H1 (cell line): Measurements from ENCODE around the gene SURF2.

Experiments
- CBX5 ChIP-seq: fragments of 300-800, 300-1000 bp; sonication (generic); IDR thresholded peaks from 2 replicates; pipeline ENCODE4 v1.7.1; 2016; ENCODE audit warnings: antibody characterized with exemption, low read length, low read depth
- EZH2 ChIP-seq: fragments of 200-600 bp; sonication (generic); IDR thresholded peaks from 2 replicates; pipeline ENCODE4 v1.7.1; 2012; ENCODE audit warnings: low read depth, mild to moderate bottlenecking, moderate library complexity, low read length, inconsistent platforms; ENCODE audit not compliant: severe bottlenecking
- POLR2AphosphoS5 ChIP-seq: IDR thresholded peaks from 2 replicates; pipeline ENCODE4 v1.6.1; 2011; ENCODE audit warnings: low read depth, low read length
- RXRA ChIP-seq: IDR thresholded peaks from 2 replicates; pipeline ENCODE4 v1.6.1; 2011; ENCODE audit warnings: low read depth, mild to moderate bottlenecking, low read length, moderate library complexity; ENCODE audit not compliant: insufficient read depth
- SAP30 ChIP-seq: fragments of 300-600 bp; sonication (generic); IDR thresholded peaks from 2 replicates; pipeline ENCODE4 v1.7.1; 2012; ENCODE audit warnings: low read length, moderate library complexity, mild to moderate bottlenecking, inconsistent platforms; ENCODE audit not compliant: insufficient read depth, insufficient replicate concordance
- SP1 ChIP-seq: IDR thresholded peaks from 2 replicates; pipeline ENCODE4 v1.6.1; 2011; ENCODE audit warnings: low read depth, low read length
- SP2 ChIP-seq: IDR thresholded peaks from 2 replicates; pipeline ENCODE4 v1.6.1; 2012; ENCODE audit warnings: mild to moderate bottlenecking, low read length, inconsistent platforms
- YY1 ChIP-seq: IDR thresholded peaks from 2 replicates; pipeline ENCODE4 v1.6.1; 2011; ENCODE audit warnings: low read depth, mild to moderate bottlenecking, low read length
- TF ChIP-seq, protein P1 (sequence below), 3 experiments: IDR thresholded peaks; 1 replicate in 2 of 3; 2 replicates in 1 of 3; pipeline versions ENCODE4 v1.5.1 to v1.6.1; 2011; ENCODE audit warnings: low read length in 3 of 3, mild to moderate bottlenecking in 3 of 3, inconsistent platforms in 2 of 3, low read depth in 1 of 3, moderate library complexity in 1 of 3; ENCODE audit not compliant: insufficient read depth in 1 of 3; ENCODE audit errors: control extremely low read depth in 1 of 3

DNA sequence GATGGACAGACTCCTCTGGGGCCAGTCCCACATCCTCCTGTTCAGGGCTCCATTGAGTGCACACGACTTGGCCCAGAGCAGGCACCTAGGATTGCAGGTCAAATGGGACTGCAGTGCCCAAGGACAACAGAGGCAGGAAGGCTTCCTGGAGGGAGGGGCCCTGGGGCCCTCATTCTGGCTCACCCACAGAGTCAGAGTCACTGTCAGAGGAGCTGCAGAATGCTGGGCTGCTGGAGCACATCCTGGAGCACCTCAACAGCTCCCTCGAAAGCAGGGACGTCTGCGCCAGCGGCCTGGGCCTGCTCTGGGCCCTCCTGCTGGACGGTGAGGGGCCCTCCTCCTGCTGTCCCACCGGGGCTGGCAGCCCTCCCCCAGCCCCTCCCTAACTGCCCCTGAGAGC is 46.3 kb downstream of the SURF2 start:
- TF ChIP-seq CBX5 (no peak), EZH2 (no peak), RXRA (no peak), SAP30 (no peak), SP1 (no peak), SP2 (no peak), YY1 (no peak), POLR2AphosphoS5 (no peak)
- TF ChIP-seq, protein P1, sequence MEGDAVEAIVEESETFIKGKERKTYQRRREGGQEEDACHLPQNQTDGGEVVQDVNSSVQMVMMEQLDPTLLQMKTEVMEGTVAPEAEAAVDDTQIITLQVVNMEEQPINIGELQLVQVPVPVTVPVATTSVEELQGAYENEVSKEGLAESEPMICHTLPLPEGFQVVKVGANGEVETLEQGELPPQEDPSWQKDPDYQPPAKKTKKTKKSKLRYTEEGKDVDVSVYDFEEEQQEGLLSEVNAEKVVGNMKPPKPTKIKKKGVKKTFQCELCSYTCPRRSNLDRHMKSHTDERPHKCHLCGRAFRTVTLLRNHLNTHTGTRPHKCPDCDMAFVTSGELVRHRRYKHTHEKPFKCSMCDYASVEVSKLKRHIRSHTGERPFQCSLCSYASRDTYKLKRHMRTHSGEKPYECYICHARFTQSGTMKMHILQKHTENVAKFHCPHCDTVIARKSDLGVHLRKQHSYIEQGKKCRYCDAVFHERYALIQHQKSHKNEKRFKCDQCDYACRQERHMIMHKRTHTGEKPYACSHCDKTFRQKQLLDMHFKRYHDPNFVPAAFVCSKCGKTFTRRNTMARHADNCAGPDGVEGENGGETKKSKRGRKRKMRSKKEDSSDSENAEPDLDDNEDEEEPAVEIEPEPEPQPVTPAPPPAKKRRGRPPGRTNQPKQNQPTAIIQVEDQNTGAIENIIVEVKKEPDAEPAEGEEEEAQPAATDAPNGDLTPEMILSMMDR (IDR thresholded peaks at IDR 0.05; ENCODE audit: control extremely low read depth in 1 of 3, insufficient read depth in 1 of 3, low read depth in 1 of 3, low read length in 3 of 3) = no peak
